ENCODE results near the gene TNFRSF8.
"Not testable (repeated sequence)": the region's sequence is repeated elsewhere in the genome, so short reads cannot be mapped to it uniquely, and the experiment has no call there.

The TNFRSF8 gene

DNA sequence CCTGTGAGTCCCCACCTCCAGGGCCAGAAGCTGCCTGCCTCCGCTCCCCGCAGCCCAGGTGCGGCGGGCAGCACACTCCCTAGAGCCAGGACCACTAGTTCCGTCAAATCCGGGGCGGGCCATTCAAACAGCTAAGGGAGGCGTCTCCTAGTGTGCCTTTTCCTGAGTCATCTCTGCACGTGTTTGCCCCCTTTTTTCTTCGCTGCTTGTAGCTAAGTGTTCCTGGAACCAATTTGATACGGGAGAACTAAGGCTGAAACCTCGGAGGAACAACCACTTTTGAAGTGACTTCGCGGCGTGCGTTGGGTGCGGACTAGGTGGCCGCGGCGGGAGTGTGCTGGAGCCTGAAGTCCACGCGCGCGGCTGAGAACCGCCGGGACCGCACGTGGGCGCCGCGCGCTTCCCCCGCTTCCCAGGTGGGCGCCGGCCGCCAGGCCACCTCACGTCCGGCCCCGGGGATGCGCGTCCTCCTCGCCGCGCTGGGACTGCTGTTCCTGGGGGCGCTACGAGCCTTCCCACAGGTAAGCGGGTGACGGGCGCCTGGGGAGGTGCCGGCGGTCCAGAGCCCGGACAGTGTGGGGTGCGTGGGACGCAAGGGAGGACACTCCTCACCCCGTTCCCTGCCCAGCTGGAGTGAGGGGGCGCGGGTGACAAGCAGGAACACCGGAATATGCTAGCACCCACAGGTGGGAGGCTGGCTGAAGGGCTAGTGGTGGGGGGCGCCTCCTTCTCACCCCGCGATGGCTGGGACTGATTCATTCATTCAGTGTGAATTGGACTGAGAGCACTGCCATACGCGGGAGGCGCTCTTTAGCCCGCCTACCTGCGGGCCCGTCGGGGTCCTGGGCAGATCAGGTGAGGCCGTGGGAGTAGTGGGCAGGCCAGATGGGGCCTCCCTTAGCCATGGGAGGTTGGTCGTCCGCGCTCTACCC is at the start of gene TNFRSF8:
TNFRSF8 (plus strand) TSS at position 163 of the 932 bp plus-strand sequence; CDS start at position 459, 296 bp downstream.
- peak; percentile 36 for DNase-seq (ENCODE audit: low read depth)

DNA sequence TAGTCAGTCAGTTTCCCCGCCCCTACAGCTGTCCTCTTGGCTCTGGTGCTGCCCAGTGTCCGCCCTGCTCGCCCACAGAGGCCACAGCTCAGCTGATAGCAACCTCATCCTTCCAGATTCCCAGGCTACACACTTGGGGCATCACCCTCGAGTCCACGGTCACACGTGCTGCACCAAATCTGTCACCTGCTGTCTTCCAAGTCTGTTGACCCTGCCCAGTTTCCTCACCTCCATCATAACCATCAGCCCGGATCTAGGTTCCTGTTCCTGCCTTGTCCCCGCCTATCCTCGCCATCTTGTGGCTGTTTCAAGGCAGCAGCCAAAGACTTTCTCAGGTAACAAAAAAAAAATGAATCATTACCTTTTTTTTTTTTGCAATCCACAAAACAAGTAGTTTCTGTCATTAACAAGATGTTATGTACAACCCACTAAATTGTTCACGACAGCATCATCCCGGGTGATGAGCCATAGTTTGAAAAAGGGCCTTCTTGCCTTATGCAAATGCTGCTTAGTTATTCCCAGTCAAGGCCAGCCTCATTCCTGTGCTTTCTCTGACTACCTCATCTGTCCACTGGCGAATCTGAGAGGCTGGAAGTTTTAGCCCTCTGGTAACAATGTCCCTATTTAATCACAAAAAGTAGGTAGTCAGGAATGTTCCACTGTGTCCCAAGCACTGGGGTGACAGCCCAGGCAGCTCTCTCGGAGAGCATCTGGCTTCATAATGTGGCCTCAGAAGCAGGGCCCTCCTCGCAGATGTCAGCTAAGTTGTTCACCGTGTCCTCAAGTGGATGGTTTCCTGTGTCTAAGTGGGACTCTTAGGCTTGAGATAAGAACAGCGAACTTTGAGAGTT is 48.7 kb upstream of the TNFRSF8 start:
- DNase-seq (ENCODE audit: low read depth): peak; percentile 86

DNA sequence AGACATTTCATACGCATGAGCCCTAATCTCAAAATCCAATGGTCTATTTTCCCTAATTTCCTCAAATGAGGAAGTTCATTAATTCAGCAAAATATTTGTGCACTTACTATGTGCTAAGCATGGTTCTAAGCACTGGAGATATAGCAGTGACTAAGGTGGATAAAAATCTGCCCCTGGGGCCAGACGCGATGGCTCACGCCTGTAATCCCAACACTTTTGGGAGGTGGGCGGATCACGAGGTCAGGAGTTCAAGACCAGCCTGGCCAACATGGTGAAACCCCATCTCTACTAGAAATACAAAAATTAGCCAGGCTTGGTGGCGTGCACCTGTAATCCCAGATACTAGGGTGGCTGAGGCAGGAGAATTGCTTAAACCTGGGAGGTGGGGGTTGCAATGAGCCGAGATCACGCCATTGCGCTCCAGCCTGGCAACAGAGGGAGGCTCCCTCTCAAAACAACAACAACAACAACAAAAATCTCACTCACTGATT is 48.1 kb upstream of the TNFRSF8 start:
- DNase-seq (ENCODE audit: low read depth): peak; percentile 87

DNA sequence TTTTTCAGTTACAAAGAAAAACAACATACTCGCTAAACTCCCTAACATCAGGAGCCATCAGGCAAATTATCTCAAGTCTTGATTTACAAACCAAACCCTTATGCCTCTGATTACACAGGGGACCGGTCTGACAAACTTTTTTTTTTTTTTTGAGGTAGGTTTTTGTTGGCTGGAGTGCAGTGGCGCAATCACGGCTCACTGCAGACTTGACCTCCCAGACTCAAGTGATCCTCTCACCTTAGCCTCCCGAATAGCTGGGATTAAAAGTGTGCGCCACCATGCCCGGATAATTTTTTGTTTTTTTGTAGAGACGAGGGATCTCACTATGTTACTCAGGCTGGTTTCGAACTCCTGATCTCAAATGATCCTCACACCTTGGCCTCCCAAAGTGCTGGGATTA is 47.6 kb upstream of the TNFRSF8 start:
- DNase-seq (ENCODE audit: low read depth): no peak

DNA sequence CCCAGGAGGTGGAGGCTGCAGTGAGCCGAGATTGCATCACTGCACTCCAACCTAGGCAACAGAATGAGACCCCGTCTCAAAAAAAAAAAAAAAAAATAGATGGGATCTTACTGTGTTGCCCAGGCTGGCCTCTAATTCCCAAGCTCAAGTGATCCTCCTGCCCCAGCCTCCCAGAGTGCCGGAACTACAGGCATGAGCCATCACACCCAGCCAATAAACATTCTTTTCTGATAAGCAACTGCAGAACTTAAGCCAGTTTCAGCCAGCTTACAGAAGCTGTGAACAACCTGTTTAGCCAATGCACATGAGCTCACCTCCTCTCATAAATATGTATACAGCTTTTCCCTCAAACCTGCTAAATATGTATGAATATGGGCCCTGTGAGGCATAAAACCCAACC is 46.9 kb upstream of the TNFRSF8 start:
- DNase-seq (ENCODE audit: low read depth): peak; percentile 18

DNA sequence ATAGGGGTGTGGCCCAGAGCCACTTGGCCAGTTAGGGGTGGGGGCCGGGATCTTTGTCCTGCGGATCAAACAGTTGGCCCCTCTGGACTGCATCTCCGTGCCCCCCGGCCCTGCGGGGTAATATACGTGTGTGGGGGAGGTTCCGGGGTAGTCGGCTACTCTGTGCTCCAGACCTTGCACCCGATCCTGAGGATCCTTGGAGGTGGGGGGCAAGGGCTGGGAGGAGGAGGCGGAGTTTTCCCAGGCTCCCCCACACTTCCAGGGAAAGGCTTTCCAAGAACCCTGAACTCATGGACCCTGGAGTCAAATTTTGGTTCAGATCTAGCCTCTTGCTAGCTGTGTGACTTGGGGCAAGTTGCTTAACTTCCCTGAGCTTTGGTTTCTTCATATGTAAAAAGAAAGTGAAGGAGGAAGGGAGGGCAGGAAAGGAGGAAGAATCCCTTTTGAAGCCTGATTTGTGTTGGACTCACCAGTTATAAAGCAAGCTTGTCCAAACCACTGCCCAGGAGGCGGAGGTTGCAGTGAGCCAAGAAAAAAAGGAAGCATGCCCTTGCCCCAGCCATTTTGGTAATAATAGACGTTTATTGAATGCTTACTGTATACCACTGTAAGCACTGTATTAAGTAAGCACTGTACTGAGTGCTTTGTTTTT is 43.1 kb upstream of the TNFRSF8 start:
- DNase-seq (ENCODE audit: low read depth): peak; percentile 21

DNA sequence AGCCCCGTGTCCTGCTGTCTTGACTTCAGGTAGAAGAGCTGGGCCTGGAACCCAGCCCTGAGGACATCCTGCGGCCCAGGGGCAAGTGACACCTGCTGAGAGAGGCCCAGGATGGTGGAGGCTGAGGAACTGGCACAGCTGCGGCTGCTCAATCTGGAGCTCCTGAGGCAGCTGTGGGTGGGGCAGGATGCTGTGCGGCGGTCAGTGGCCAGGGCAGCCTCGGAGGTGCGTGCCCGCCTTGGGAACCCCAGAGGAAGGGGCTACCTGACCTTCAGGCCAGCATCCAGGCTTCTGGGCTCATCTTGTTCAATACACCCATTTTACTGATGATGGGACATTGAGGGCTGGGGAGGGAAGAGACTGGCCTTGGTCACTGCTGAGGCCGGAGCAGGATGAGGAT is 41.5 kb upstream of the TNFRSF8 start:
- no peak for DNase-seq (ENCODE audit: low read depth)

DNA sequence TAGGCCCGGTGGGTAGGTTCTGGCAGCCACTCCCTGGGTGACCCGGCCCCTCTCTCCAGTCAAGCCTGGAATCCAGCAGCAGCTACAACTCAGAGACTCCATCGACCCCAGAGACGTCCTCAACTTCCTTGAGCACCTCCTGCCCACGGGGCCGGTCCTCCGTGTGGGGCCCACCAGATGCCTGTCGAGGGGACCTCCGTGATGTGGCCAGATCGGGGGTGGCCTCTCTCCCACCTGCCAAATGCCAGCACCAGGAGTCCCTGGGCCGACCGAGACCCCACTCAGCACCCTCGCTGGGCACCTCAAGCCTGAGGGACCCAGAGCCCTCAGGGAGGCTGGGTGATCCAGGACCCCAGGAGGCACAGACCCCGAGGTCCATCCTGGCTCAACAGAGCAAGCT is 41.1 kb upstream of the TNFRSF8 start:
- no peak for DNase-seq (ENCODE audit: low read depth)

DNA sequence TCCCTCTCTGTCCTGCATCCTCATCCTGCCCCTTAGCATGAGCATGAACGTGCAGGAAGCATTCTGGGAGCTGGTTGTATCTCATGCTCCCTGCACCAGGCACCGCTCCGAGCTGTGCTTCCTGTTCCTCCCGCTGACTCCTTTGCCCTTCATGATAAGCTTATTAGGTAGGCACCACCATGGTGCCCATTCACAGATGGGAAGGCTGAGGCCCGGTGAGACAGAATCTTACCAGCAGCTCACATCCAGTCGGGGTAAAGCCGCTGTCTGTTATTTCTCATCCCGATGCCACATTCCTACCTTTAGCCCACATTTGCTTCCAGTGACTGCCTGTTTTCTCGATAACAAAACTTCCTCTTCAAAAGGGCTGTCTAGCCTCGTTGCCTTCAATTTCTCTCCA is 36.5 kb upstream of the TNFRSF8 start:
- no peak for DNase-seq (ENCODE audit: low read depth)

DNA sequence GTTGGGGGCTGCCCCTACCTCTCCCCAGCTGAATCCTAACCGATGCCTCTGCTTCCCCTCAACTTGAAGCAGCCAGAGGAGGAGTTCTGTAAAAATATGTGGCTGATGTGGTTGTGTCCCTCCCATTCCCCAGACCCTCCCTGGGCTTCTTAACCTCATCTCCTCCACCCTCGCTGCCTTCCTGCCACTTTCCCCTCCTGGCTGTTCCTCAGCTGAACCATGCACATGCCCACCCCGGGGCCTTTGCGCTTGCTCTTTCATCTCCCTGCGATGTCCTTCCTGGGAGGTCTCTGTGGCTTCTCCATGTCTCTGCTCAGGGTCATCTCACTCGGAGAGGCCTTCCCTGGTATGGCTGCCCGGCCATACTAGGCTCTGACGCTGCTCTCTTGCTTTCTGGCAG is 34.9 kb upstream of the TNFRSF8 start:
- DNase-seq (ENCODE audit: low read depth): no peak

DNA sequence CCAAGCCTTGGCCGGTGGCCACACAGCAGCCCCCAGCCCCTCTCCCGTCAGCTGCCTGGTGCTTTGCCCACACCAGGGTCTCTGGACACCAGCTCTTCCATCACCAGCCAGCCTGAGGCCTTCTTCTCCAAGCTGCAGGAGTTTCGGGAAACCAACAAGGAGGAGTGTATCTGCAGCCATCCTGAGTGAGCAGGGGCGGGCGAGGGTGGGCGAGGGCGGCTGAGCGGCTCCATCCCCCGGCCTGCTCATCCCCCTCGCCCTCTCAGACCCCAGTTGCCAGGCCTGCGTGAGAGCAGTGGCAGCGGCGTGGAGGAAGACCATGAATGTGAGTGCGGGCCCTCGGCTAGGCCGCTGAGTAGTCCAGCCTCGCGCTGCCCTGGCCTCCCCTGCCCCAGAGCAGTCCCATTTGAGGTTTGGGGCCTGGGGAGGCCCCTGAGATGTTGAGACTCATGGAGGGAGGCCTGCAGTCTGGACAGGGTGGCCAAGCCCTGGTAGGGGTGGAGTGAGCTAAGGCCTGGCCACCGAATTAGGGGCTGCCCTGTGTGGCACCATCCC is 34.1 kb upstream of the TNFRSF8 start:
- DNase-seq (ENCODE audit: low read depth): no peak

DNA sequence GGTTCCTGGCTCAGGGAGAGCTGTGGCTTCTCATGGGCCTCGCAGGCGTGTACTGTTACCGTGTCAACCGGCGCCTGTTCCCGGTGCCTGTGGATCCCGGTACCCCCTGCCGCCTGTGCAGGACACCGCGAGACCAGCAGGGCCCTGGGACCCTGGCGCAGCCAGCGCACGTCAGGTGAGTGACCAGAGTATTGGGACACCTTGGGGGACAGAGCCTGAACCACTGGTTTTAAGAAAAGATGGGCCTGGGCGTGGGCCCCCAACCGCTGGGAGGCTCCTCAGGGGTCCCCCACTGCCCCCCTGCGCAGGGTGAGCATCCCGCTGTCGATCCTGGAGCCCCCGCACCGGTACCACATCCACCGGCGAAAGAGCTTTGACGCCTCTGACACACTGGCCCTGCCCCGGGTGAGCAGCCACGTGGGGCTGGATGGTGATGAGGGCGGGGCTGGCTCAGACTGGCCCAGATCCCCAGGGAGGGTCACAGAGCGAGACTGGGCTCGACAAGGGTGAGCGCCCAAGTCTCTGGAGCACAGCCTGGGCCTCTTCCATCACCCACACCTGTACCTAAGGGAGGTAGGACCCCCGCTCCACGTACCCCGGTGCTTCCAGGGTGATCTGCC is 33.3 kb upstream of the TNFRSF8 start:
- no peak for DNase-seq (ENCODE audit: low read depth)

DNA sequence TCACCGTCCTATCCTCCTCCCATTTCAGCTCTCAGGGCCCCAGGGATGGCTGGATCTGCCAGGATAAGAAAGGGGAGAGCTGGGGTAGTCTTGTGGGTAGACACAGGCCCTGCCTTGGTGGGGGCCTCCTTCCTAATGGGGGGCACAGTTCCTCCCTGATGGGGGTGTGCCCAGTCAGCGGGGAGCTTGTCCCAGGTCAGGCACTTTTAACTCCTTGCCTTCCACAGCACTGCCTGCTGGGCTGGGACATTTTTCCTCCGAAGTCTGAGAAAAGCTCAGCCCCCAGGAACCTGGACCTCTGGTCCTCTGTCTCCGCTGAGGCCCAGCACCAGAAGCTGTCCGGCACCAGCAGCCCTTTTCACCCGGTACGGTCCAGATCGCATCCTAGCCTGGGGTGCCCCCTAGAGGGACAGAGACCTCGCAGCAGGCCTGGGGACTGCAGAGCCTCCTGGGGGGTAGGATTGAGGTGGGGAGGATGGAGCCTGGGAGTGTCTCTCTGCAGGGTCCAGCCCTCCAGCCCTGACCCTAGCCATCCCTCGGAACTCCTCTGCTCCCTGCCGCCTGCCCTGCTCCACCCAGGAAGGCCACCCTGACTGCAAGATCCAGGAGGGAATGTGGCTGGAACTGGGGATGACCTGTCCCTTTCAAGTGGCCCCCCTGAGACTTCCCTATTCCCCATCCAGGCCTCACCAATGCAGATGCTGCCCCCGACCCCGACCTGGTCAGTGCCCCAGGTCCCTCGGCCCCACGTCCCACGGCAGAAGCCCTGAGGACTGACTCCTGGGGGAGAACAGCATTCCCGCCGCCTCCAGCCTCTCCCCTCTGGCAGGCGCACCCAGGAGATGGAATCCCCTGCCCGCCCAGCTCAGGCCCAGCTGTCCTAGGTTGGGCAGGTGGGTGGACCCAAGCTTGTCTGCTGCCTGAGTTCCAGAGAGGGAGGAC is 31.8 kb upstream of the TNFRSF8 start:
- peak; percentile 62 for DNase-seq (ENCODE audit: low read depth)

DNA sequence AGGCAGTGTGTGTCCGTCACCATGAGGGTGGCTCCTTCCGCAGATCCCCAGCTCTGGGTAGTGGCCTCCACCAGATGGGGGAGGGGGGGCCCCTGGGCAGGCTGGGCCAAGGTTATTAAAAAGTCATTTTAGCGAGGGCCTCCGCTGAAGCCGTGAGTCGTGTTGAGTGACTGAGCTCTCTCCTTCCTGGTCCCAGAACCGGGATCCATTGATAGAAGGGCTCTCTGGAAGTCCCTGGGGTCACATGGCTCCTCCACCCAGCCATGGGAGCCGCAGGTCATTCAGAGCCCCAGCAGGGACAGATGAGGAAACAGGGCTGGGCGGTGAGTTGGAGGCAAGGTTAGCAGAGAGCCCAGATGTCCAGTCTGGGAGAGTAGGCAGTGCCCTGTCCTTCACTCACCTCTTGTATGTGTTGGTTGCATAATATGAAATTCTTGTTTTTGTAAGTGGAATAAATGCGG is 30.9 kb upstream of the TNFRSF8 start:
- DNase-seq (ENCODE audit: low read depth): no peak

DNA sequence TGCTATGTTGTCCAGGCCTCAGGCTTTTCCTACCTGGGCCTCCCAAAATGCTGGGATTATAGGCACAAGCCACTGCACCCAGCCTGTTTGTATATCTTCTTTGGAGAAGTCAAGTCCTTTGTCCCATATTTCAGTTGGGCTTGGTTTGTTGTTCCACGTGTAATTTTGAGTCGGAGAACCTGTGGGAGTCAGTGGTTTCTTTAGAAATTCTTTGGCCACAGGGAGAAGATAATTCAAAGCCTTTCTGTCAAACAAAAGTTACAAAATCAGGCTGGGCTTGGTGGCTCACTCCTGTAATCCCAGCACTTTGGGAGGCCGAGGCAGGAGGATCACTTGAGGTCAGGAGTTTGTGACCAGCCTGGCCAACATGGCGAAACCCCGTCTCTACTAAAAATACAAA is 29.7 kb upstream of the TNFRSF8 start:
- not testable (repeated sequence) for DNase-seq (ENCODE audit: low read depth)

DNA sequence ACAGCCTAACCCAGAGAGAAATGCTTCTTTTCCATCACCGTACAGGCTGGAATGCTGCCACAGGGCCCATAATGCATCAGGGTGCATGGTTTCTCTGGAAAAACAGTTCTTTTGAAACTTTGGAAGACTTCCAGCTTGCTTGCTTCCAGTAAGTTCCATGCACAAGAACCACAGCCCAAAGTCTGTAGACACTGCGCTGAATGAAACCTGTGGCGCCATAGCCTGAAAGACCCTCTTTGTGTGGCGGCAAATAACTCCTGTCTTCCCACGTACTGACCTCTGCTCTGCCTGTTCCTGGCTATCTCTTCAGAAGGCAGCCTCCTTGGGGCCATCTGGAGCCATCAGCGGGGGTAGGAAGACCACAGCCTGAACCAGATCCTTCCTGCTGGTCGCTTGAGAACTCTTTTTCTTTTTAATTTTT is 28.7 kb upstream of the TNFRSF8 start:
- no peak for DNase-seq (ENCODE audit: low read depth)

DNA sequence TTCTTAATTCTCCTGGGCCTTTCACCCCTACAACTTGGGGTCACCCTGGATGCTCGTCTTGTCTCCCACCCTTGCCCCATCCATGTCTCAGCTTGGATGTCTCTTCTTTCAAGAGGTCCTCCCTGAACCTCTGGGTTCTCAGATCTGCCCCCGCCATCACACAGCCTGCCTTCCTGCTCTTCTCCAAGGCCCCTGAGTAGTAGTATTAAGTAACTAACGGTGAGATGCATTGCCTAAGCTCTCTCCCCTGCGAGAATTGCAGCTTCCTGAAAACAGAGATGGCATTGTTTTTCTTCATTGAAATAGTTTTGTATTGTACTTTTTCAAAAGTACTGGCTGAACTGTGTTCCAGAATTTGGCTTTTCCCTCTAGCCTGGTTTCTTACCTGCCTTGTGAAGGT is 27.8 kb upstream of the TNFRSF8 start:
- no peak for DNase-seq (ENCODE audit: low read depth)

DNA sequence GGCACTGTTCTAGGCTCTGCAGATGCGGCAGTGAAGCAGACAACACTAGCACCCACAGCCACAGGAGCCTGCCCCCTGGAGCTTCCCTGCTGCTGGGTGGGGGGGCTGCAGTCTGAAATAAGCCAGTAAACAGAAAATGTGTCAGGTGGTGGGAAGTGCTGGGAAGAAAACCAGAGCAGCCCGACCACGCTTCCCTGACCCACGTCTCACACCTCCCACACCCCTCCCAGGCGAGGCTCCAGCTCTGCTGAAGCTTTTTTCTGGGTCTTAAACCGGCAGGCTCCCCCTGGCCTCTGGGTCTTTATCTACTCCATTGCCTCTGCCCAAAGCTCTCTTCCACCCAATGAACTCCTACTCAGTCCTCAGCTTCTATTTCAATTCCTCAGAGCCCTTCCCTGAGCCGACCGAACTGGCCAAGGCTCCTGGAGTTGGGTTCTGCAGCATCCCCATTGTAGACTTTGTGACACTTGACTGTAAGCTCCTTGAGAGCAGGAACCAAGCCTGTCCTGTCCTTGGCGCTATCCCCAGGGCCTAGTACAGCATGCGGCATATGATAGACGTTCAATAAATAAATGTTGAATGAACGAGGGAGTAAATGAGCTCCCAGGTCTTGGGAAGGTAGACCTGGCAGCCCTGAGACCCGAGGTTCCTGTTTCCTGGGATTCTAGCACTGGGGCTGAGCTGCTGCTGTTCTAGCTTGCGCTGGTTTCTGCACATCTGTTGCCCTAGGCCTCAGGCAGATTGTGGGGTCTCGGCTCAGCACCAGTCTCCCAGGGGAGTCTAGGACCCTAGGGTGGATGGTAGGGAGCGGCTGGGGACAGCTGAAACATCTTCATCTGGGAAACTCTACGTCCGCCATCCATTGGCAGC is 25.4 kb upstream of the TNFRSF8 start:
- DNase-seq (ENCODE audit: low read depth): no peak
